KBM-7 (cell line): ENCODE results near the gene LY6G6C.
A peak's percentile ranks its signal among the peaks of the same experiment; 100 is the strongest.

Experiments used
- DNase-seq: peaks from one replicate; pipeline ENCODE4 v3.0.0-alpha.2; 2015
- in situ Hi-C: fragments of 300-500 bp; cut with MboI; formaldehyde crosslinking; loops from 2 replicates; pipeline ENCODE4 v1.14.3; 2020; ENCODE audit warnings: low sequenced_read_pairs, low pct_unique_long_range_greater_than_20kb, mixed read lengths

The LY6G6C gene, protein sequence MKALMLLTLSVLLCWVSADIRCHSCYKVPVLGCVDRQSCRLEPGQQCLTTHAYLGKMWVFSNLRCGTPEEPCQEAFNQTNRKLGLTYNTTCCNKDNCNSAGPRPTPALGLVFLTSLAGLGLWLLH

DNA sequence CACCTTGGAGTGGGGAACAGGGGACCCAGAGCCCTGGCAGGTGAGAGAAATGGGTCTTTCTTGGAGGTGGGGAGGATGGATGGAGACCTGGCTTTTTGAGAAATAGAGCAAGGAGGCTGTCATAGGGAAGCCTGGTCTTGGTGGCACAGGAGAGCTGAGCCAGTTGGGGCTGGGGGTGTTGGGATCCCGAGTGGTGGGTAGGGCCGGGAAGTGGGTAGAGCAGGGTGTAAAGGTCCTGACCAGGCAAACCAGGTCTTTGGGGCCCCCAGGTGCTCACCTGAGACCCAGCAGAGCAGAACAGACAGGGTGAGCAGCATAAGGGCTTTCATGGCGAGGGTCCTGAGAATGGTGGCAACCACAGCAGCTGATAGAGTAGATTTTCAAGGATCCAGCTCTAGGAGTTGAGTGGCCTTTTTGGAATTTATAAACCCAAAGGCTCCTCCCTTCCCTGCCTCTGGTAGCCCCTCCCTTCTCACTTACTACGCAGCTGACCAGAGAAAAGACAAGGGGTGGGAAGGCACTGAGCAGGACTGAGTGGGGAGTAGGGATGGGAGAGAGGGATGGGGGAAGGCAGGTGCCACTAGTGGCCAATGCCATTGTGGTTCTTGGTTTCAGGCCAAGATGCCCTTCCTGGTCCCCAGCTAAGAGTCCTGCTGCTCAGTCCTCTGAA lies at the start of gene LY6G6C:
Gene LY6G6C, minus strand, starts transcription at position 396 of the 670 bp plus-strand sequence. Its CDS starts 67 bp downstream, at position 329.
- in situ Hi-C loops: no loop called here
- no peak for DNase-seq

DNA sequence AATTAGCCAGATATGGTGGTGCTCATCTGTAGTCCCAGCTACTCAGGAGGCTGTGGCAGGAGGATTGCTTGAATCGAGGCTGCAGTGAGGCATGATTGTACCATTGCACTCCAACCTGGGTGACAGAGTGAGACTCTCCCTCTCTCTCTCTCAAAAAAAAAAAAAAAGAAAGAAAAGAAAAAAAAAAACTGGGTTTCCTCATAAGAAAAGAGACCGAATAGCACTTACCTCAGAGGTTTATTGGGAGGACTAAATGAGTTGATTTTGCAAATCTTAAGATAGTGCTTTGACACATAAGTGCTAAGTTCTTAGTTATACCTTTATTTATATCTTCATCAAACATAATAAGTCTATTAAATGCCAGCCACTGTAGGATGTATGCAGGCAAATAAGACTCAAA lies 49.3 kb upstream of the LY6G6C start:
- in situ Hi-C loops: no loop called here
- no peak for DNase-seq

DNA sequence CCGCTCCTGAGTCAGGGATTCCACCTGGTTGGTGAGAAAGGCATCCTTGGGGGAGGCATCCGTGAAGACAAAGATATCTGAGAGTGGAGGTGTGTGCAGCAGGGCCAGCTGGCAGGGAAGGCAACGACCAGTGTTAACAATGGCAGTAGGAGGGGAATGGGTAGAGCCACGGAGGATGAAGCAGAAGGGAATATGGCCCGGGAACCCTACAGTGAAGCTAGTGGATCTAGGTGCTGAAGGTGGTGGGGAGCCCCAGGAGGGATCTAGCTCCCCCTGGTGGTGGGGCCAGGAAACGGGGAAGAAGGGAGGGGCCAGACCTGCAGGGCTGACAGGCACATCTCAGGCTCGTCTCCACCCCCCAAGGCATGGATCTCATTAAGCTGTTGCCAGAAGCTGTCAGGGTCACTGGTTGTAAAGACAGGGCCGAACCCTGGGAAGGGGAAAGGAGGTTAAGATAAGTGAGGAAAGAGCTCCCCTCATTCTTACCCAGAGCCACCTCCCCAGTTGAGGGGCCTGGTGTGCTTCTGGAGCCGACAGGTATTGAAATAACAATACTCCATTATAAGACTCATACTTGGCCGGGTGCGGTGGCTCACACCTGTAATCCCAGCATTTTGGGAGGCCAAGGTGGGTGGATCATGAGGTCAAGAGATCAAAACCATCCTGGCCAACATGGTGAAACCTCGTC lies 48.3 kb upstream of the LY6G6C start:
- DNase-seq: peak; percentile 96
- in situ Hi-C loops: no loop called here

DNA sequence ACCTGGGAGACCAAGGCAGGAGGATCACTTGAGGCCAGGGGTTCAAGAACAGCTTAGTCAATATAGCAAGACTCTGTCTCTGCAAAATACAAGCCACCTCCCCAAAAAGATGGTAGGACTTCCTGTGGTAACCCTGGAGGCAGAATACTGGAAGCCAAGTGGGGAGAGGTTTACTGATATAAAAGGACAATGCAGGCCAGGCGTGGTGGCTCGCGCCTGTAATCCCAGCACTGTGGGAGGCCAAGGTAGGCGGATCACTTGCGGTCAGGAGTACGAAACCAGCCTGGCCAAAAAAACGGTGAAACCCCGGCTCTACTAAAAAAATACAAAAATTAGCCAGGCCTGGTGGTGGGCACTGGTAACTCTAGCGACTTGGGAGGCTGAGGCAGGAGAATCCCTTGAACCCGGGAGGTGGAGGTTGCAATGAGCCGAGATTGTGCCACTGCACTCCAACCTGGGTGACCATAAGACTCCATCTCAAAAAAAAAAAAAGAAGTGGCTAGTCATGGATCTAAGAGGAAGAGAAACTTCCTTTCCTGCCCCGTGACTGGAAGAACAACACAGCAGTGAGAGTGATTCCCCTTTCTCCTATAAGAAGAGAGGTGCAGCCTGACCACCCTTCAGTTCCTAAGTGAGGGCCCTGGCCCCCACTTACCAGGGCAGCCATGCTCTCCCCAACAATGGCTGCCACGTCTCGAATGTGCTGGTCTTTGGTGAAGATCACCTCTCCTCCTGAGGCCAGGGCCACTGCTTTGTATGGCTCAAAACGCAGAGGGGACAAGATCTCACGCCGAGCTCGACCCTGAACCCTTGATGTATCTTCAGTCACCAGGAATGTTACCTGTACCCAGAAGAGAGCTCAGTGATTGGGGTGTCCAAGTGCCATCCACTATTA lies 47.1 kb upstream of the LY6G6C start:
- no peak for DNase-seq

DNA sequence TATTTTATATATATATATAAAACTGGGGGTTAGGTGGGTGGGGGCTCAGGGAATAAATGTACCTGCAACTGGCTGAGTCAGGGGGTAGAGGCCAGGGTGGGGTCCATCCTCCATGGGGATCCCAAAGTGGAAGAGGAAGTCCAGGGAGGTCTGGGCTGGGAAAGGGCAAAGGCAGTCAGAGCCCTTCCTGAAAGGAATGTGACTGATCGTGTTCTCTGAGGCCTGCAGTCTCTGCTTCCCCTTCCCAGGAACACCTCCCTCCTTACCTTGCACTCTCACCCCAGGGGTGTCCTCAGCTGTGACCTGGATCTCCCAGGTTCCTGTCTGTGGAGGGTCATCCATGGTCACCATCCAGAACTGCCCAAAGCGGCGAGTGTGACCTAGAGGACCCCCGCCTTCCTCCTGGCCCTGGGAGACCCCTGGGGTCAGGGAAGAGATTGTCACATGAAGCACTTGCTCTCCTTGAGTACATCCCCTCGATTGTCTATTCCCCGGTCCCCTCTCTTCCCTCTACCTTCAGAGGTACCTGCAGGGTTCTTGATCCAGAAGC lies 45.6 kb upstream of the LY6G6C start:
- in situ Hi-C loops: no loop called here
- no peak for DNase-seq

More for the DNA sequence above, 47.1 kb upstream of the LY6G6C start:
- in situ Hi-C loops: no loop called here

DNA sequence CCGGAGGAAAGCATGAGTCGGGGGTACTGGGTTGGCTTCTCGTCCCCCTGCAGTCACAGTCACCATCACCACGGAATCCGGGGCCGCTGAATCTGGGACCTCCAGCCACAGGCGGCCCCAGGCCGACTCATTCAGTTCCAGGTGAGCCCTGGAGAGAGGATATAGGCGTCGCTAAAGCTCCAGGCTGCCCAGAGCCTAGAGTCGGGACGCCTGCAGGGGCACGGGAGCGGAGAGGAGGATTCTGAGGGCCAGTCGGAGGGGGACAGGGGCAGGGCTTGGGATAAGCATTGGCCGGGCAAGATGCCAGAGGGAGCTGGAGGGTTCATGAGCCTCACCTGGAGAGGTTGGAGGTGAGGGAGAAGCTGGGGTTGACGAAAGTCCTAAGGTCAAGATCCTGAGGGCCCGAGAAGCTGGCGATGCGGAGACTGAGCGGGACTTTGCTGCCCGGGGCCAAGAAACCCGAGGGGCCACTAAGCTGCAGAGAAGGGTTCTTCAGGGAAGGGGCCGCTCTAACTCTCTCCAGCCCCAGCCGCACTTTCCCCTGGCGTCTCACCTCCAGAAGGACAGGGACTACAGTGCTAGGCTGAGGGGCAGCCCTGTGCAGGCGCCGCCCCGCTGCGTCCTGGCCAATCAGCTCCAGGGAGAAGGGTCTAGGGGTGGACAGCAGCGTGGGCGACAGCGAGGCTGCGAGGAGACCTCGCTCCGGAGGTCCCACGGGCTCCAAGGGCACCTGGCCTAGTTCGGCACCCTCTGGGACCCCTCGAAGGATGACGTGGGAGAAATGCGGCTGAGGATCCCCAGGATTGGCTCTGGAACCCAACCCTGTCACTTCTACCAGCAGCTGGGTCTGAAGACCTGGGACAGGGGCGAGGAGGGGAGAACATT lies 44.6 kb upstream of the LY6G6C start:
- DNase-seq: no peak

DNA sequence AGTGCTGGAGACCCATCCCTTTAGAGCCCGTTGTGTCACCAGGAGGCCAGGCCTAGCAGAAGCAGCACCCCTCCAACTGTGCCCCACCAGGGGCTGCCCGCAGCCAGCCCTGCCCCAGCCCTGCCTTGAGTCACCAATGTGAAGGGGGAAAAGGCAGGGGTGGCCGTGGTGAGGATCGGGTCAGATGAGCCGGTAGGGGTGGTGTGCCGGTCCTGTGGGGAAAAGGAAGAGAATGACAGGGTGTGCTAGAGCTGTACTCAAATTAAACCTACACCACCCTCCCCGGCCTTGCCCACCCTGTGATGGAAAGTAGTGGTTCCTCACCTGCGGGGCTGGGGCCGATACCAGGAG lies 44.0 kb upstream of the LY6G6C start:
- in situ Hi-C loops: no loop called here

More for the DNA sequence above, 44.6 kb upstream of the LY6G6C start:
- in situ Hi-C loops: no loop called here

DNA sequence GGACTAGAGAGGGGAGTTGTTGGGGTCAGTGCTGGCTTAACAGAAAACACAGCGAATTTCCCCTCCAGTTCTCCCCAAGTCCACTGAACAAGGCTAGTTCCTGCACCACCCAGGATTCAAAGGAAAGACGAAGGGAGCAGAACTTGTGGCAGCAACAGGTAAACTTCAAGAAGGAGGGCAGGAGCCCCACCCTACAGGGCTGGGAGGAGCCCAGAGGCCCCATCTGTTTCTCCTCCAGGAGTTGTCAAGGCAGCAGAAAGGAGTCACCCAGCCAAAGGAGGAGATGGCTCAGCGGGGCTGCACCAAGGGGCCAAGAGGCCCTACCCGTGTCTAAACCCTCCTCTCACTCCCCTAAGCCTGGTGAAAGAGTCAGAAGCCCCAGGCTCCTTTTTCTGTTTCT lies 42.7 kb upstream of the LY6G6C start:
- no peak for DNase-seq
- in situ Hi-C loops: no loop called here

More for the DNA sequence above, 44.0 kb upstream of the LY6G6C start:
- DNase-seq: no peak

DNA sequence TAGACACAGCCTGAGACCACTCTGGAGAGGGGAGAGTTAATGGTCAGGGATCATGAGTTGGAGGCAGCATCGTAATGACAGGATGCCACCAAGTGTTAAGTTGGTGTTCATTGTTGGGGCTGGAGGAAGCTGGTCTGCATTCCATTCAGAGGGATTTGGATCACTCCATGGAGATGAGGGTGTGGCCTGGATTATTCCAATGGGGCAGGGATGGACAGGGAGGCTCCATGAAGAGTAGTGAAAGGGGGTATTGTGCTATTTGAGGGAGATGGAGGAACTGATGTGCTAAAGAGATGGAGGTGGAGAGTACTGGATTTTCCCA lies 42.0 kb upstream of the LY6G6C start:
- no peak for DNase-seq
- in situ Hi-C loops: no loop called here

DNA sequence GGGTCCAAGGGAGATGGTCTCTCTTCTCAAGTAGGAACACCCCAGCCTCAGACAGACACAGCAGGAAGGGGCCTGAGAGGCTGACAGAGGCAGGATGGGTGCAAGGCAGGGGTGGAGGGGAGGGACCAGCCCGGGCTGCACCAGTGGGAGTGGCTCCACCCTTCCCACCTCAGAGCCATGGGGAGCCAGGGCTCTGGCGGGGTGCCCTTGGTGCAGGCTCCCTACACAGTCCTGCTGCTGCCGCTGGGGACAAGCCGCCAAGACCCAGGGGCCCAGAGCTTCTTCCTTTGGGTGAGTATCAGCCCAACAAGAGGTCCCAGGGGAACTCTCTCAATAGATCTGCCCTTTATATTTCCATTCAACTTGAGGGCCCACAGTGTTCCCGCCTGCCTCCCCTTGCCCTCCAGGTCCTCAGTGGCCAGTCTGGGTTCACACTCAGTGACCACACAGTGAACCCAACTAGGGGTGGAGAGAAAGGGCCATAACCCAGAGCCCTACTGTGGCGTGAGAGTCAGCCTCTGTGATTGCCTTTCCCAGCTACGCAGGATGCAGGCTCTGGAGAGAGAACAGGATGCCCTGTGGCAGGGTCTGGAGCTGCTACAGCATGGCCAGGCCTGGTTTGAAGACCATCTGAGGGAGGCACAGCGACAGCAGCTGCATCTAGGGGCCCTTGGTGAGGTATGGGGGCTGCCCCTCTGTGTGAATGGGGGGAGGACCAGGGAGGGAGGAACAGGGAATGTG lies 41.5 kb upstream of the LY6G6C start:
- DNase-seq: no peak
- in situ Hi-C loops: no loop called here

DNA sequence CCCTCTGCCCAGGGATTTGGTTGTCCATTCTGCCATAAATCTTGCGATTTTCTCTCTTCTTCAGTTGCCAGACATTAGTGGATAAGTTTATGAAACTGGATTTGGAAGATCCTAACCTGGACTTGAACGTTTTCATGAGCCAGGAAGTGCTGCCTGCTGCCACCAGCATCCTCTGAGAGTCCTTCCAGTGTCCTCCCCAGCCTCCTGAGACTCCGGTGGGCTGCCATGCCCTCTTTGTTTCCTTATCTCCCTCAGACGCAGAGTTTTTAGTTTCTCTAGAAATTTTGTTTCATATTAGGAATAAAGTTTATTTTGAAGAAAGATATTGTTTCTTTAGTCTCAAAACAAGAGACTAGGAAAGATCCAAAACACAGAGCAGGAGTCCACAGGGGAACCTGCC lies 40.8 kb upstream of the LY6G6C start, which contains the start of gene SAPCD1:
Gene SAPCD1, plus strand, starts transcription at position 301 of the 400 bp plus-strand sequence. CDS start 399 bp downstream, outside the sequence.
- no peak for DNase-seq
- in situ Hi-C loops: no loop called here

DNA sequence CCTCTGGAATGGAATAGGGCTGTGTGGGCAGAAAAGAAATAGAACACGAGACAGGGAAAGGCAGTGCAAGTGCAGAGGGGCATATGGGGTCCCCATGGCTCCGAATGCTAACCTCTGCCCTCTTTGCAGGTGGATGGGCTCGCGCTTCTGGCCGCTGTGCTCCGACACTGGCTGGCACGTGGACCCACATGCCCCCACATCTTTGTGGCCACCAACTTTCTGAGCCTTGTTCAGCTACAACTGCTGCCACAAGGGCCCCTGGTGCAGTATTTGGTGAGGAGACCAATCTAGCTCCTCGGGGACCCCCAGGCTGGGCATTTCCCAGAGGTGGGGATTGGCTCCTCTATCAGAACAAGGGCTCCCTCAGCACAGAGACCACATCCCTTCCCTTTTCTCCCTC lies 39.8 kb upstream of the LY6G6C start:
- in situ Hi-C loops: no loop called here
- no peak for DNase-seq

DNA sequence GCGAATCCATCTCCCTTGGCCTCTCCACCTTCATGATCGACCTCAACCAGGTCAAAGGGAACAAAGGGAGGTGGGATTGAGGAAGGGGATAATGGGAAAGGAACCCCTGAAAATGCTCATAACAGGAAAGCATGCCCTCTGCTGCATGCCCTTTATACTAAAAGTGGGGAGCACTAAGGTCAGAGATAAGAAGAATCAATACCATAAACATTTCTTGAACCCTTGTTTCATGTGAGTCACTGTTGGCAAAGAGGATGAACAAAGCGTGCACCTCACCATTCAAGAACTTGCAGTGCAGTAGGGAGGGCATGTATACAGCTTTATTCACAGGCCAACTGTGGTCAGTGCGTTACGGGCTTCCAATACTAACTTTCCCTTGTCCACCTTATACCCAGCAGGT lies 39.2 kb upstream of the LY6G6C start:
- in situ Hi-C loops: no loop called here
- DNase-seq: no peak

DNA sequence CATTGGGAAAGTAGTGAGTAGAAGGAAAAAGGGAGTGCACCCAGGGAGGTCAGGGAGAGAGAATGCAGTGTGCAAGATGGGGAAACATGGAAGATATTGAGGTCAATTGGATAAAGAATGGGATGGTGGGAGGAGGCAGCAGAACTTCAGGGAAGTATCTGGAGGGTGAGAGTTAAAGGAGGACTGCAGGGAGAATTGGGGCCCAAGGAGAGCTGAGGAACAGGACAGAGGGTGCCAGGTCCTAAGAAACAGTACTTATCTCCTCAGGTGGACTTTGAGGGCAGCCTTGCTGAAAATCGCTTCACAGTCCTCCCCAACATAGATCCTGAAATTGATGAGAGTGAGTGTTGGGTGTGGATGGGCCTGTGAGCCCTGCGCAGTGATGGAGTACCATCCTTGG lies 36.7 kb upstream of the LY6G6C start:
- in situ Hi-C loops: no loop called here
- no peak for DNase-seq

DNA sequence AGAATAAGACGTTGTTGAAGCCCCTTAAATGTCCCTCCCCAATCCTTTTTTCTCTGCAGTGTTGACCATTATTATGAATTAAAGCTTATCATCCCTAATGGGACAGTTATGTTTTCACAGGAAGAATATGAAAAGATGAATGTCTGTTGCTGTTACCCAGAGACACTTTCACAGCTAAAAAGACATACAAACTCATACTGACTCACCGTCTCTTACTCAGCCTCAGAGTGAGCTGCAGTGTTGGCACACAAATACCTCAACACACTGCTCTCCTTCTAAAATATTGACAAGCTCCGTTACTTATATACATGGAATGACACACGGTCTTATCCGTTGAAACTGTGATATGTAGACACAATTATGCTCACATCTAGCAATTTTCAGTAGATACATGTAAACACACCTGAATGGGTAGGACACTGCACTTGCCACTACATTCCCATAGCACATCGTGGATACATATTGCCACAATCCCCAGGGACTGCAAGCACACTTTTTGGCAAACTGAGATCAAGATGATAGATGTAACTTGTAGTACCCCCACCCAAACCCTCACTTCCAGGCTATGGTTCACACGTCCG lies 31.3 kb upstream of the LY6G6C start:
- in situ Hi-C loops: no loop called here
- DNase-seq: no peak

DNA sequence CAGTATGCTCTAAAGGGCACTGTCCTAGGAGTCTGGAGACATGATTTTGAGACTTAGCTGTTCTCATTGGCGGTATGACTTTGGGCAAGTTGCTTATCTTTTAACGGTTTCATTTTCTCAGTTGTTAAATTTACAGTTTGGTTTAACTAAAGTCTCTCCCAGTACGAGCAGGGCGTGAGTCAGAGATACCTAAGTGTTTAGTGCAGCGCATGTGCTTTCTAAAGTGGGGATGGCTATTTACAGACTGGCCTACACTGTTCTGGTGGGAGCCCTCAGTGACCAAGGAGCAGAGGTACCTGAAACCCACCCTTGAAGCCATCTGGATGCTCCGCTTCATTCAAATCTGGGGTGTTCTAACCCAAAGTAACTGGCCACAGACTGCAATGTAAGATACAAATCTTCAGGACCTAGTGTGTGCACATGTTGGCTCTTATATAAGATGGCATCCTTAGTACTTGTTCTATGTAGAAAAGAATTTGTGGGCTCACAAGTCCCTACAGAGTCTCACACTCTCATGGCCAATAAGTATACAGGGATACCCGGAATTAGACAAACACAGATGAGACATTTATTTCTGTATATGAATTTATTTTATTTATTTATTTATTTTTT lies 29.0 kb upstream of the LY6G6C start:
- in situ Hi-C loops: no loop called here
- DNase-seq: no peak

DNA sequence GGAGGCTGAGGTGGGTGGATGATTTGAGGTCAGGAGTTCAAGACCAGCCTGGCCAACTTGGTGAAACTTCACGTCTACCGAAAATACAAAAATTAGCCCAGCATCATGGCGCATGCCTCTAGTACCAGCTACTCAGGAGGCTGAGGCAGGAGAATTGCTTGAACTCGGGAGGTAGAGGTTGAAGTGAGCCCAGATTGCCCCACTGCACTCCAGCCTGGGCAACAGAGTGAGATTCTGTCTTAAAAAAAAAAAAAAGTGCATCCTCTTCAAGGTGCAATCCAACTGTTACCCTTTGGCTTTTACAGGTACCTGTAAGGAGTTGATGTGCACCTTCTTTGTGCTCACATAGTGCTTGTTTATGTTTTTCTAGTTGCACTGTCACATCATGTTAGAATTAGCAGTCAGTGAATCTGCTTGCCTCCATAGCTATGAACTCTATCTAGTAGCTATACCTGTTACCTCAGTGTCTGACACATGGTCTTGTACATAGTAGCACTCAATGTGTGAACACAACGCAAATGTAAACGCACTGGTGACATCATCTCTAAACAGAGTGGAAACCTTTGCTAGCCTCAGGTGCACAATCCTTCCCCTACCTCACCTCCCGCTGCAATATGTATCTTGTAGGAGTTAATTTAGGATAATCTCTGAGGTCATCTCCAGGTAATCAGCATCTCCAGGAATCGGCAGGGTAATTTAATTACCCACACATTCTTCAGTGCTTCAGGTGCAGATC lies 27.9 kb upstream of the LY6G6C start:
- in situ Hi-C loops: no loop called here
- no peak for DNase-seq
